K562 (cell line): ENCODE measurements around the gene GP1BB. TPM values are rescaled to one million over a fixed set of nuclear protein-coding genes. Genes with fewer than 3 reads are reported as not detected.

Experiments used
- ATAC-seq: fragments of 200-7000 bp; cut with Tn5 transposase; 3 replicates; pipeline ENCODE4 v1.9.1; 2020; ENCODE audit warnings: moderate library complexity
- BruUV-seq: library from RNA; stranded (reverse); fragments of 400-500 nt; replicated peaks from 2 replicates; lab custom pipeline; 2021; lab: Mats Ljungman, UMichigan
- CTCF ChIA-PET: fragments of 300-600 bp; formaldehyde crosslinking; extraction: SDS; loops from one replicate; lab custom pipeline; 2021; ENCODE audit warnings: low intra/inter-chr PET ratio; lab: Yijun Ruan, JAX
- POLR2A ChIA-PET: fragments of 300-600, 350-650 bp; sonication (Branson Sonifier 250); formaldehyde crosslinking; extraction: SDS; loops from one replicate; lab custom pipeline; 2021; ENCODE audit warnings: antibody characterized with exemption, inconsistent platforms; lab: Yijun Ruan, JAX
- DNase-seq, 4 experiments: peaks; one replicate each; pipeline versions ENCODE4 v3.0.0 to v3.0.0-alpha.2; 2011 to 2018; ENCODE audit warnings: low spot score in 3 of 4, mixed read lengths in 3 of 4; ENCODE audit errors: extremely low read depth in 1 of 4
- FAIRE-seq: peaks from 2 replicates; lab custom pipeline; 2011; peaks lifted over from hg19 to GRCh38; lab: Jason Lieb, UNC
- H2AFZ ChIP-seq: 2 replicates; pipeline ENCODE4 v1.6.0; 2011; ENCODE audit warnings: low read depth, low read length, control low read depth, inconsistent platforms
- H3K27ac ChIP-seq: fragments of 200-600 bp; 3 replicates; pipeline ENCODE4 v1.8.0; 2011; ENCODE audit warnings: low read depth, mild to moderate bottlenecking, control low read depth, inconsistent platforms, low read length, moderate library complexity, mixed read lengths; ENCODE audit errors: extremely low read depth
- H3K27me3 ChIP-seq, 2 experiments: fragments of 300-600 bp in 1 of 2; 2 replicates in 1 of 2; 3 replicates in 1 of 2; pipeline versions ENCODE4 v1.6.0 to v1.8.0; 2011; ENCODE audit warnings: inconsistent platforms in 2 of 2, low read length in 2 of 2, mild to moderate bottlenecking in 1 of 2, mixed read lengths in 1 of 2, moderate library complexity in 1 of 2; ENCODE audit not compliant: control insufficient read depth in 2 of 2, insufficient read depth in 2 of 2
- H3K36me3 ChIP-seq: fragments of 300-600 bp; 3 replicates; pipeline ENCODE4 v1.8.0; 2011; ENCODE audit warnings: mild to moderate bottlenecking, low read length, inconsistent platforms; ENCODE audit not compliant: control insufficient read depth, insufficient read depth
- H3K4me1 ChIP-seq, 2 experiments: fragments of 200-600 bp in 1 of 2; replicated peaks in 1 of 2; 2 replicates in 1 of 2; 3 replicates in 1 of 2; pipeline versions ENCODE4 v1.5.1 to v1.8.0; 2011; ENCODE audit warnings: inconsistent platforms in 2 of 2, low read length in 2 of 2, mild to moderate bottlenecking in 1 of 2, mixed read lengths in 1 of 2, moderate library complexity in 1 of 2; ENCODE audit not compliant: control insufficient read depth in 2 of 2, insufficient read depth in 2 of 2
- H3K4me2 ChIP-seq: 2 replicates; pipeline ENCODE4 v1.6.1; 2011; ENCODE audit warnings: low read length, control low read depth, inconsistent platforms, mixed read lengths; ENCODE audit not compliant: insufficient read depth
- H3K4me3 ChIP-seq: fragments of 200-600 bp; sonication (generic), shearing (Covaris generic); 2 replicates; pipeline ENCODE4 v1.5.1; 2016; ENCODE audit warnings: control low read depth, inconsistent platforms
- H3K79me2 ChIP-seq: fragments of 200-600 bp; 3 replicates; pipeline ENCODE4 v1.8.0; 2011; ENCODE audit warnings: low read length, inconsistent platforms; ENCODE audit not compliant: control insufficient read depth, insufficient read depth
- H3K9ac ChIP-seq, 2 experiments: 2 replicates each; pipeline versions ENCODE4 v1.6.0 to v1.6.1; 2011; ENCODE audit warnings: low read depth in 2 of 2, low read length in 2 of 2, control low read depth in 1 of 2, inconsistent platforms in 1 of 2, mild to moderate bottlenecking in 1 of 2, mixed read lengths in 1 of 2; ENCODE audit not compliant: insufficient read depth in 1 of 2
- H3K9me1 ChIP-seq: one replicate; pipeline ENCODE4 v1.6.0; 2011; ENCODE audit warnings: inconsistent platforms, mild to moderate bottlenecking, low read length, moderate library complexity; ENCODE audit not compliant: control insufficient read depth, insufficient read depth
- H3K9me3 ChIP-seq: replicated peaks from 2 replicates; pipeline ENCODE4 v1.5.1; 2011; ENCODE audit warnings: low read depth, low read length, inconsistent platforms; ENCODE audit not compliant: control insufficient read depth, insufficient read depth
- H4K20me1 ChIP-seq: replicated peaks from 2 replicates; pipeline ENCODE4 v1.6.1; 2011; ENCODE audit warnings: low read length, inconsistent platforms, mixed read lengths; ENCODE audit not compliant: control insufficient read depth, insufficient read depth
- KHSRP ChIP-seq: fragments of 450-650 bp; IDR thresholded peaks from 2 replicates; pipeline ENCODE4 v1.6.1; 2017
- NR1H2 ChIP-seq: sonication (generic); formaldehyde crosslinking; IDR thresholded peaks from 2 replicates; pipeline ENCODE4 v1.4.0; 2020; ENCODE audit warnings: mild to moderate bottlenecking, missing genetic modification reagents
- TOE1 ChIP-seq, 2 experiments: fragments of 450-650 bp in 1 of 2; sonication (generic) in 1 of 2; formaldehyde crosslinking in 1 of 2; IDR thresholded peaks; 2 replicates each; pipeline versions ENCODE4 v1.7.1 to v1.8.0; 2016 to 2022; ENCODE audit warnings: borderline replicate concordance in 2 of 2, mild to moderate bottlenecking in 2 of 2, antibody characterized with exemption in 1 of 2, inconsistent platforms in 1 of 2, low read depth in 1 of 2, missing genetic modification reagents in 1 of 2, moderate library complexity in 1 of 2
- ZNF695 ChIP-seq: fragments of 450-650 bp; formaldehyde crosslinking; IDR thresholded peaks from 2 replicates; pipeline ENCODE4 v1.4.0; 2020; ENCODE audit warnings: mild to moderate bottlenecking, moderate library complexity
- WGBS: fragments of 100-300 bp; shearing (Covaris generic); methylation state at CpG from one replicate; pipeline ENCODE4 v1.1.6; 2016; ENCODE audit warnings: low coverage, mixed read lengths; ENCODE audit not compliant: insufficient coverage; ENCODE audit errors: missing lambda C conversion rate; 5-methylcytosine and 5-hydroxymethylcytosine counted together
- in situ Hi-C: fragments of 300-500 bp; cut with MboI; formaldehyde crosslinking; loops from 4 replicates; pipeline ENCODE4 v1.15.0; 2018; ENCODE audit warnings: inconsistent platforms, mixed read lengths
- intact Hi-C: fragments of 100-400 bp; cut with micrococcal nuclease; formaldehyde crosslinking; loops from 2 replicates; pipeline ENCODE4 v1.14.2; 2022
- polyA plus RNA-seq, 8 experiments: library from polyadenylated mRNA; depleted of rRNA in 4 of 8; stranded (reverse) in 5 of 8; unstranded in 3 of 8; fragments of >200 nt; fragmentation: Nextera tagmentation in 2 of 8; fragmentation: Illumina TruSeq in 1 of 8; extraction: Ambion mirVana in 2 of 8; extraction: Trizol in 1 of 8; gene quantifications; 2 replicates each; pipeline versions ENCODE4 v1.2.1 to v1.2.3, GENCODE V29; 2011 to 2014; ENCODE audit warnings: inconsistent platforms in 1 of 8, missing spikeins in 1 of 8
- total RNA-seq, 7 experiments: library from RNA; depleted of rRNA in 6 of 7; stranded (reverse); fragments of >200 nt in 6 of 7; fragmentation: Illumina TruSeq in 2 of 7; extraction: Trizol in 2 of 7; gene quantifications; 2 replicates each; pipeline versions ENCODE4 v1.2.1 to v1.2.3, GENCODE V29; 2011 to 2021; ENCODE audit warnings: low replicate concordance in 1 of 7
- TF ChIP-seq, protein P1 (sequence below): sonication (generic); formaldehyde crosslinking; IDR thresholded peaks from 2 replicates; pipeline ENCODE4 v1.8.1; 2022; ENCODE audit warnings: missing genetic modification reagents
- TF ChIP-seq, protein P2 (sequence below), 2 experiments: fragments of 250-450 bp in 1 of 2; fragments of 450-650 bp in 1 of 2; sonication (Bioruptor Pico) in 1 of 2; IDR thresholded peaks; 2 replicates each; pipeline versions ENCODE4 v1.6.1 to v1.8.0; 2016 to 2021; ENCODE audit warnings: mild to moderate bottlenecking in 2 of 2, moderate library complexity in 2 of 2, missing compliant biosample characterization in 1 of 2, missing genetic modification characterization in 1 of 2
- TF ChIP-seq, protein P3 (sequence below), 2 experiments: fragments of 450-650 bp in 1 of 2; sonication (generic) in 1 of 2; formaldehyde crosslinking in 1 of 2; IDR thresholded peaks; 2 replicates each; pipeline versions ENCODE4 v1.7.1 to v1.9.0; 2016 to 2022; ENCODE audit warnings: inconsistent platforms in 1 of 2, mild to moderate bottlenecking in 1 of 2, missing genetic modification reagents in 1 of 2

GP1BB gene
- total and polyA plus RNA-seq, 9 of the 15 experiments (the other 6 are each of a cell fraction or from before 2014, with no cell fraction given): 0.69 to 162 (median 2.8) TPM

DNA sequence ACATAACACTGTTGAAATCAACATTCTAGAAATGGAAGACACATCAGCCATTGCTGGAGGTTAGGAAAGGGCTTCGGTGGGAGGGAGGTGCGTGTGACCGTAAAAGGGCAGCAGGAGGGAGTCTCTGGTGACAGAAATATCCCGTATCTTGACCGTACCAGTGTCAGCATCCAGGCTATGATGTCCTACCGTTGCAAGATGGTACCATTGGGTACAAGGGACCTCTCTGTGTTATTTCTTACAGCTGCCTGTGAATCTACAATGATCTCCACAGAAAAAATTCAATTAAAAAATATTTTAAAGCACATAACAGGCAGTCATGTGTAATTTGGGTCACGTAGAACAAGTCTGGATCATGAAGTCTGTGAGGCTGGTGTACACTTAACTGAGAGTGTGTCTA is 36.4 kb upstream of the GP1BB start:
- Histone ChIP-seq H4K20me1 (no peaks in the 10 kb centered on the region), H3K4me3 (no peak overlapping the region), H3K9ac (no peak overlapping the region), H3K9me1 (no peaks in the 10 kb centered on the region), H3K9me3 (0 out of 2 replicates have a peak, but pooled peaks cover 2% of the 10 kb centered on the region), H3K4me2 (no peak overlapping the region), H2AFZ (peak overlapping the region; percentile 8; the same call in 1 of the 2 replicates), H3K27me3 (peaks cover 24 to 38% of the 10 kb centered on the region in 2 experiments), H3K27ac (no peak overlapping the region), H3K4me1 (peaks cover 19 to 33% of the 10 kb centered on the region in 2 experiments; a peak in 4 of 5 replicates), H3K36me3 (no peaks in the 10 kb centered on the region), H3K79me2 (no peaks in the 10 kb centered on the region)
- 16% methylated on average over 7 of the region's 7 CpGs for WGBS
- no peak for FAIRE-seq
- 0 out of 3 replicates have a peak, but pooled peaks have one; percentile 2 for ATAC-seq
- ChIA-PET POLR2A (interaction anchor here (0.5 to 5.5 kb wide), 13 partner anchors 7 to 116 kb away, joined by 3 to 40 read pairs (median 5); no protein-coding TSS in a partner anchor), CTCF (interaction anchor here (0.7 kb wide), 1 partner anchor 14 kb away, joined by 5 read pairs; no protein-coding TSS in a partner anchor)
- BruUV-seq: no TSS peak
- intact Hi-C loops (no loop called here), in situ Hi-C loops (no loop called here)
- peak in 2 of 4 experiments; percentile 40 to 45 for DNase-seq
- TF ChIP-seq KHSRP: no peak
- peak; percentile 84; the same call in 1 of the 2 replicates for TF ChIP-seq NR1H2 (CRISPR knock-in tag)
- TF ChIP-seq, protein P1, sequence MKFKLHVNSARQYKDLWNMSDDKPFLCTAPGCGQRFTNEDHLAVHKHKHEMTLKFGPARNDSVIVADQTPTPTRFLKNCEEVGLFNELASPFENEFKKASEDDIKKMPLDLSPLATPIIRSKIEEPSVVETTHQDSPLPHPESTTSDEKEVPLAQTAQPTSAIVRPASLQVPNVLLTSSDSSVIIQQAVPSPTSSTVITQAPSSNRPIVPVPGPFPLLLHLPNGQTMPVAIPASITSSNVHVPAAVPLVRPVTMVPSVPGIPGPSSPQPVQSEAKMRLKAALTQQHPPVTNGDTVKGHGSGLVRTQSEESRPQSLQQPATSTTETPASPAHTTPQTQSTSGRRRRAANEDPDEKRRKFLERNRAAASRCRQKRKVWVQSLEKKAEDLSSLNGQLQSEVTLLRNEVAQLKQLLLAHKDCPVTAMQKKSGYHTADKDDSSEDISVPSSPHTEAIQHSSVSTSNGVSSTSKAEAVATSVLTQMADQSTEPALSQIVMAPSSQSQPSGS (CRISPR knock-in tag): no peak
- TF ChIP-seq ZNF695 (CRISPR knock-in tag): no peak
- TF ChIP-seq TOE1 (IDR thresholded peaks at IDR 0.05; ENCODE audit: borderline replicate concordance): no peak
- TF ChIP-seq TOE1 (CRISPR knock-in tag; IDR thresholded peaks at IDR 0.05; ENCODE audit: borderline replicate concordance, low read depth): no peak
- TF ChIP-seq, protein P2, sequence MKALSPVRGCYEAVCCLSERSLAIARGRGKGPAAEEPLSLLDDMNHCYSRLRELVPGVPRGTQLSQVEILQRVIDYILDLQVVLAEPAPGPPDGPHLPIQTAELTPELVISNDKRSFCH (CRISPR knock-in tag; IDR thresholded peaks at IDR 0.05): no peak
- TF ChIP-seq, protein P2 (tag; IDR thresholded peaks at IDR 0.05): no peak
- TF ChIP-seq, protein P3, sequence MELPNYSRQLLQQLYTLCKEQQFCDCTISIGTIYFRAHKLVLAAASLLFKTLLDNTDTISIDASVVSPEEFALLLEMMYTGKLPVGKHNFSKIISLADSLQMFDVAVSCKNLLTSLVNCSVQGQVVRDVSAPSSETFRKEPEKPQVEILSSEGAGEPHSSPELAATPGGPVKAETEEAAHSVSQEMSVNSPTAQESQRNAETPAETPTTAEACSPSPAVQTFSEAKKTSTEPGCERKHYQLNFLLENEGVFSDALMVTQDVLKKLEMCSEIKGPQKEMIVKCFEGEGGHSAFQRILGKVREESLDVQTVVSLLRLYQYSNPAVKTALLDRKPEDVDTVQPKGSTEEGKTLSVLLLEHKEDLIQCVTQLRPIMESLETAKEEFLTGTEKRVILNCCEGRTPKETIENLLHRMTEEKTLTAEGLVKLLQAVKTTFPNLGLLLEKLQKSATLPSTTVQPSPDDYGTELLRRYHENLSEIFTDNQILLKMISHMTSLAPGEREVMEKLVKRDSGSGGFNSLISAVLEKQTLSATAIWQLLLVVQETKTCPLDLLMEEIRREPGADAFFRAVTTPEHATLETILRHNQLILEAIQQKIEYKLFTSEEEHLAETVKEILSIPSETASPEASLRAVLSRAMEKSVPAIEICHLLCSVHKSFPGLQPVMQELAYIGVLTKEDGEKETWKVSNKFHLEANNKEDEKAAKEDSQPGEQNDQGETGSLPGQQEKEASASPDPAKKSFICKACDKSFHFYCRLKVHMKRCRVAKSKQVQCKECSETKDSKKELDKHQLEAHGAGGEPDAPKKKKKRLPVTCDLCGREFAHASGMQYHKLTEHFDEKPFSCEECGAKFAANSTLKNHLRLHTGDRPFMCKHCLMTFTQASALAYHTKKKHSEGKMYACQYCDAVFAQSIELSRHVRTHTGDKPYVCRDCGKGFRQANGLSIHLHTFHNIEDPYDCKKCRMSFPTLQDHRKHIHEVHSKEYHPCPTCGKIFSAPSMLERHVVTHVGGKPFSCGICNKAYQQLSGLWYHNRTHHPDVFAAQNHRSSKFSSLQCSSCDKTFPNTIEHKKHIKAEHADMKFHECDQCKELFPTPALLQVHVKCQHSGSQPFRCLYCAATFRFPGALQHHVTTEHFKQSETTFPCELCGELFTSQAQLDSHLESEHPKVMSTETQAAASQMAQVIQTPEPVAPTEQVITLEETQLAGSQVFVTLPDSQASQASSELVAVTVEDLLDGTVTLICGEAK (IDR thresholded peaks at IDR 0.05): no peak
- TF ChIP-seq, protein P3 (CRISPR knock-in tag; IDR thresholded peaks at IDR 0.05): 0 out of 2 replicates have a peak, but pooled peaks have one; percentile 25
